Sigmoid colon (tissue), 7 donors: ENCODE results near the gene RPLP1. TPM values are rescaled to one million over a fixed set of nuclear protein-coding genes. Genes with fewer than 3 reads are reported as not detected.
A peak's percentile ranks its signal among the peaks of the same experiment; 100 is the strongest.

Experiments used
- DNase-seq: peaks from one replicate; pipeline ENCODE4 v3.0.0-alpha.2; 2019
- H3K27ac ChIP-seq, 4 donors: fragments of 200-600 bp; sonication (generic); one replicate each; pipeline ENCODE4 v1.5.1; 2016 to 2019; ENCODE audit warnings: mild to moderate bottlenecking in 1 of 4
- H3K27me3 ChIP-seq, 3 donors: fragments of 200-600 bp; sonication (generic); one replicate each; pipeline ENCODE4 v1.5.1; 2019; ENCODE audit warnings: mild to moderate bottlenecking in 1 of 3
- H3K36me3 ChIP-seq, 4 donors: fragments of 200-600 bp; sonication (generic); one replicate each; pipeline ENCODE4 v1.5.1; 2016 to 2019
- H3K4me1 ChIP-seq, 4 donors: fragments of 200-600 bp; sonication (generic); one replicate each; pipeline ENCODE4 v1.5.1; 2017 to 2019
- H3K4me3 ChIP-seq, 4 donors: fragments of 200-600 bp; sonication (generic); one replicate each; pipeline ENCODE4 v1.5.1; 2017 to 2019; ENCODE audit warnings: mild to moderate bottlenecking in 2 of 4, moderate library complexity in 1 of 4
- H3K9me3 ChIP-seq, 4 donors: fragments of 200-600 bp in 3 of 4; sonication (generic) in 3 of 4; one replicate each; pipeline versions ENCODE4 v1.5.1 to v1.6.1; 2013 to 2019
- CTCF ChIP-seq, 4 experiments: fragments of 450-650 bp in 3 of 4; fragments of 200-600 bp in 1 of 4; IDR thresholded peaks; one replicate each; pipeline ENCODE4 v1.5.1; 2016 to 2019; ENCODE audit warnings: antibody characterized with exemption in 4 of 4, mild to moderate bottlenecking in 3 of 4, moderate library complexity in 2 of 4
- EP300 ChIP-seq, 4 donors: sonication (generic); formaldehyde crosslinking; IDR thresholded peaks; one replicate each; pipeline ENCODE4 v1.6.1; 2017; ENCODE audit warnings: antibody characterized with exemption in 4 of 4
- POLR2A ChIP-seq, 2 donors: fragments of 450-650 bp; IDR thresholded peaks; one replicate each; pipeline ENCODE4 v1.6.1; 2016; ENCODE audit warnings: antibody characterized with exemption in 2 of 2, mild to moderate bottlenecking in 2 of 2, moderate library complexity in 2 of 2
- POLR2AphosphoS5 ChIP-seq, 4 donors: sonication (generic); formaldehyde crosslinking; IDR thresholded peaks; one replicate each; pipeline ENCODE4 v1.6.1; 2017; ENCODE audit warnings: antibody characterized with exemption in 4 of 4
- WGBS, 2 donors: extraction: QIAGEN DNeasy Blood & Tissue Kit; methylation state at CpG; one replicate each; pipeline ENCODE4 v1.1.7; 2013; 5-methylcytosine and 5-hydroxymethylcytosine counted together
- intact Hi-C: fragments of 100-400 bp; cut with DNase I; formaldehyde crosslinking; loops from one replicate; pipeline ENCODE4 v1.15.1; 2023
- polyA plus RNA-seq, 3 donors: library from polyadenylated mRNA; stranded (reverse); fragments of 200-250 nt; gene quantifications; one replicate each; pipeline ENCODE4 v1.2.3, GENCODE V29; 2013
- total RNA-seq, 4 donors: library from RNA; depleted of rRNA; stranded (reverse); fragments of >200 nt; gene quantifications; one replicate each; pipeline ENCODE4 v1.1.0, GENCODE V29; 2016
- donor health status: healthy with polysubstance abuse.
- donor health status: Bipolar disorder and iron deficiency.
- donor health status: healthy.

RPLP1 gene
- total and polyA plus RNA-seq, 7 donors: 1,053 to 2,471 (median 1,114) TPM

GRCh38 chr15:69410248-69410874 lies 42.3 kb upstream of the RPLP1 start:
- Histone ChIP-seq H3K4me3 (no peak overlapping the region), H3K36me3 (no peaks in the 10 kb centered on the region), H3K27me3 (no peaks in the 10 kb centered on the region), H3K4me1 (peaks cover 0 to 27% (median 9%) of the 10 kb centered on the region in 4 donors), H3K9me3 (no peaks in the 10 kb centered on the region), H3K27ac (no peak overlapping the region)
- TF ChIP-seq EP300 (IDR thresholded peaks at IDR 0.05) (no peak), POLR2AphosphoS5 (IDR thresholded peaks at IDR 0.05) (no peak), CTCF (IDR thresholded peaks at IDR 0.05) (no peak), POLR2A (IDR thresholded peaks at IDR 0.05) (no peak)
- intact Hi-C loops: loop anchor here (5.0 kb wide), 1 partner anchor 42 kb away; the partner anchor contains the start of gene RPLP1
- 62 to 70% methylated on average over 9 of the region's 9 CpGs for WGBS, 2 donors
- no peak for DNase-seq

- TF ChIP-seq POLR2A (IDR thresholded peaks at IDR 0.05) (no peak), EP300 (IDR thresholded peaks at IDR 0.05) (no peak), CTCF (IDR thresholded peaks at IDR 0.05) (no peak), POLR2AphosphoS5 (IDR thresholded peaks at IDR 0.05) (no peak)
- H3K4me1 ChIP-seq: peaks cover 0 to 27% (median 9%) of the 10 kb centered on the region in 4 donors
- H3K36me3 ChIP-seq: no peaks in the 10 kb centered on the region
- DNase-seq: no peak
- no peak overlapping the region for H3K4me3 ChIP-seq
- no peaks in the 10 kb centered on the region for H3K27me3 ChIP-seq
- intact Hi-C loops: loop anchor here (5.0 kb wide), 1 partner anchor 40 kb away; the partner anchor contains the start of gene RPLP1
- H3K27ac ChIP-seq: no peak overlapping the region
- H3K9me3 ChIP-seq: no peaks in the 10 kb centered on the region
These were observed 40.3 kb upstream of the RPLP1 start for GRCh38 chr15:69412274-69412673.

- H3K27ac ChIP-seq: no peak overlapping the region
- H3K4me1 ChIP-seq: peaks cover 0 to 27% (median 9%) of the 10 kb centered on the region in 4 donors
- H3K36me3 ChIP-seq: no peaks in the 10 kb centered on the region
- intact Hi-C loops: loop anchor here (5.0 kb wide), 1 partner anchor 40 kb away; the partner anchor contains the start of gene RPLP1
- DNase-seq: no peak
- TF ChIP-seq POLR2A (IDR thresholded peaks at IDR 0.05): no peak
- TF ChIP-seq CTCF (IDR thresholded peaks at IDR 0.05): no peak
- no peak for TF ChIP-seq EP300 (IDR thresholded peaks at IDR 0.05)
- no peak for TF ChIP-seq POLR2AphosphoS5 (IDR thresholded peaks at IDR 0.05)
- H3K4me3 ChIP-seq: no peak overlapping the region
- no peaks in the 10 kb centered on the region for H3K9me3 ChIP-seq
- no peaks in the 10 kb centered on the region for H3K27me3 ChIP-seq
- WGBS, 2 donors: 63 to 84% methylated on average over 1 of the region's 1 CpG
These were observed 39.9 kb upstream of the RPLP1 start for GRCh38 chr15:69412701-69413100.

GRCh38 chr15:69413822-69414700 lies 38.6 kb upstream of the RPLP1 start, which contains the start of gene KIF23:
TSS of gene KIF23 (plus strand) at chr15:69414349. CDS start at chr15:69414466, 117 bp downstream.
- WGBS, 2 donors: 2% methylated on average over 78 of the region's 78 CpGs
- intact Hi-C loops: loop anchor here (2.0 to 5.0 kb wide), 2 partner anchors 38 to 49 kb away; partner anchors contain the start of gene RPLP1
- Histone ChIP-seq H3K36me3 (no peaks in the 10 kb centered on the region), H3K27me3 (no peaks in the 10 kb centered on the region), H3K4me1 (peaks cover 0 to 27% (median 9%) of the 10 kb centered on the region in 4 donors), H3K27ac (peak within 1 kb of the TSS; percentile 39 to 88 (median 76)), H3K9me3 (no peaks in the 10 kb centered on the region), H3K4me3 (peak within 1 kb of the TSS; percentile 59 to 95 (median 69))
- DNase-seq: peak; percentile 93
- TF ChIP-seq POLR2A (IDR thresholded peaks at IDR 0.05) (no peak), CTCF (IDR thresholded peaks at IDR 0.05) (no peak), EP300 (IDR thresholded peaks at IDR 0.05) (no peak), POLR2AphosphoS5 (IDR thresholded peaks at IDR 0.05) (no peak)
